CD14-positive monocyte (primary cell): ENCODE results near the gene RNF41. TPM values are rescaled to one million over a fixed set of nuclear protein-coding genes. Genes with fewer than 3 reads are reported as not detected.
A peak's percentile ranks its signal among the peaks of the same experiment; 100 is the strongest.

Source experiments
- DNase-seq, 3 donors: peaks; one replicate each; pipeline ENCODE4 v3.0.0-alpha.2; 2011 to 2022
- H2AFZ ChIP-seq: 2 replicates; pipeline ENCODE4 v1.6.0; 2012; ENCODE audit warnings: mild to moderate bottlenecking, low read depth, low read length, inconsistent platforms; ENCODE audit not compliant: insufficient read depth, poor library complexity, severe bottlenecking
- H3K27ac ChIP-seq, 2 donors: 1 replicate in 1 of 2; 2 replicates in 1 of 2; pipeline ENCODE4 v1.5.1; 2012 to 2013; ENCODE audit warnings: low read length in 2 of 2, control low read depth in 1 of 2, inconsistent platforms in 1 of 2, low read depth in 1 of 2, mild to moderate bottlenecking in 1 of 2
- H3K27me3 ChIP-seq, 2 donors: one replicate each; pipeline versions ENCODE4 v1.6.0 to v1.6.1; 2011 to 2013; ENCODE audit warnings: low read length in 2 of 2; ENCODE audit not compliant: control insufficient read depth in 2 of 2, insufficient read depth in 2 of 2
- H3K36me3 ChIP-seq, 2 donors: replicated peaks in 1 of 2; 1 replicate in 1 of 2; 2 replicates in 1 of 2; pipeline versions ENCODE4 v1.5.1 to v1.6.1; 2012 to 2013; ENCODE audit warnings: low read length in 2 of 2, control low read depth in 1 of 2, inconsistent platforms in 1 of 2, mild to moderate bottlenecking in 1 of 2; ENCODE audit not compliant: insufficient read depth in 2 of 2, control insufficient read depth in 1 of 2
- H3K4me1 ChIP-seq, 2 donors: 1 replicate in 1 of 2; 2 replicates in 1 of 2; pipeline versions ENCODE4 v1.5.1 to v1.6.1; 2012 to 2013; ENCODE audit warnings: low read length in 2 of 2, control low read depth in 1 of 2, inconsistent platforms in 1 of 2, mild to moderate bottlenecking in 1 of 2, moderate library complexity in 1 of 2; ENCODE audit not compliant: insufficient read depth in 2 of 2, control insufficient read depth in 1 of 2
- H3K4me2 ChIP-seq: replicated peaks from 2 replicates; pipeline ENCODE3; 2012; ENCODE audit warnings: low read length, moderate library complexity, mild to moderate bottlenecking; ENCODE audit not compliant: poor library complexity, severe bottlenecking; ENCODE audit errors: extremely low read depth
- H3K4me3 ChIP-seq, 3 experiments: fragments of 200-600 bp in 1 of 3; sonication (generic) in 1 of 3; replicated peaks in 1 of 3; 1 replicate in 2 of 3; 2 replicates in 1 of 3; pipeline ENCODE4 v1.5.1; 2011 to 2013; ENCODE audit warnings: low read length in 3 of 3, mild to moderate bottlenecking in 3 of 3, control low read depth in 2 of 3, low read depth in 2 of 3, inconsistent platforms in 1 of 3, moderate library complexity in 1 of 3
- H3K79me2 ChIP-seq: 2 replicates; pipeline ENCODE4 v1.6.0; 2012; ENCODE audit warnings: mild to moderate bottlenecking, control low read depth, inconsistent platforms, low read length, moderate library complexity; ENCODE audit not compliant: insufficient read depth
- H3K9ac ChIP-seq: 2 replicates; pipeline ENCODE4 v1.6.0; 2017; ENCODE audit warnings: low read length, mild to moderate bottlenecking; ENCODE audit not compliant: insufficient read depth, poor library complexity, severe bottlenecking
- H3K9me3 ChIP-seq, 2 donors: replicated peaks in 1 of 2; 1 replicate in 1 of 2; 2 replicates in 1 of 2; pipeline versions ENCODE4 v1.5.1 to v1.6.1; 2012 to 2013; ENCODE audit warnings: low read length in 2 of 2, control low read depth in 1 of 2; ENCODE audit not compliant: control insufficient read depth in 1 of 2, insufficient read depth in 1 of 2
- H4K20me1 ChIP-seq: 2 replicates; pipeline ENCODE4 v1.6.0; 2012; ENCODE audit warnings: mild to moderate bottlenecking, low read length, control low read depth, moderate library complexity; ENCODE audit not compliant: insufficient read depth
- H3K27ac Mint-ChIP-seq, 7 donors: one replicate each; pipeline ENCODE4 v1.8.0; 2020; ENCODE audit warnings: mild to moderate bottlenecking in 7 of 7, mixed read lengths in 7 of 7, moderate library complexity in 6 of 7, inconsistent platforms in 2 of 7
- H3K27me3 Mint-ChIP-seq, 3 donors: one replicate each; pipeline ENCODE4 v1.8.0; 2021 to 2022; ENCODE audit warnings: low read depth in 3 of 3, mild to moderate bottlenecking in 3 of 3, mixed read lengths in 3 of 3, moderate library complexity in 3 of 3, inconsistent platforms in 1 of 3
- H3K36me3 Mint-ChIP-seq, 2 donors: one replicate each; pipeline ENCODE4 v1.8.0; 2020; ENCODE audit warnings: mixed read lengths in 2 of 2, inconsistent platforms in 1 of 2, mild to moderate bottlenecking in 1 of 2
- H3K4me1 Mint-ChIP-seq: one replicate; pipeline ENCODE4 v1.8.0; 2020; ENCODE audit warnings: mild to moderate bottlenecking, mixed read lengths
- H3K4me3 Mint-ChIP-seq, 2 donors: one replicate each; pipeline ENCODE4 v1.8.0; 2020; ENCODE audit warnings: mild to moderate bottlenecking in 2 of 2, mixed read lengths in 2 of 2, moderate library complexity in 1 of 2
- H3K9me3 Mint-ChIP-seq, 7 donors: one replicate each; pipeline ENCODE4 v1.8.0; 2020 to 2022; ENCODE audit warnings: mixed read lengths in 7 of 7, mild to moderate bottlenecking in 6 of 7, moderate library complexity in 6 of 7, inconsistent platforms in 2 of 7
- CTCF ChIP-seq: fragments of 200-600 bp; IDR thresholded peaks from one replicate; pipeline ENCODE4 v1.8.0; 2022; ENCODE audit warnings: antibody characterized with exemption, mild to moderate bottlenecking
- WGBS: methylation state at CpG from one replicate; pipeline ENCODE4 v1.1.5; 2013; ENCODE audit warnings: missing lambda C conversion rate; ENCODE audit not compliant: insufficient coverage; 5-methylcytosine and 5-hydroxymethylcytosine counted together
- intact Hi-C, 2 donors: fragments of 100-400 bp; cut with micrococcal nuclease; formaldehyde crosslinking; loops; one replicate each; pipeline versions ENCODE4 v1.15.0 to v1.15.1; 2023
- polyA plus RNA-seq, 3 donors: library from polyadenylated mRNA; depleted of rRNA in 1 of 3; unstranded in 2 of 3; stranded (reverse) in 1 of 3; fragments of 300-500 nt in 2 of 3; fragments of >200 nt in 1 of 3; fragmentation: Illumina TruSeq in 2 of 3; gene quantifications; 1 replicate in 2 of 3; 2 replicates in 1 of 3; pipeline ENCODE4 v1.2.3, GENCODE V29; 2012 to 2021

Gene RNF41
- polyA plus RNA-seq, 3 donors, result 35.8 to 82.0 (median 45.7) TPM

DNA sequence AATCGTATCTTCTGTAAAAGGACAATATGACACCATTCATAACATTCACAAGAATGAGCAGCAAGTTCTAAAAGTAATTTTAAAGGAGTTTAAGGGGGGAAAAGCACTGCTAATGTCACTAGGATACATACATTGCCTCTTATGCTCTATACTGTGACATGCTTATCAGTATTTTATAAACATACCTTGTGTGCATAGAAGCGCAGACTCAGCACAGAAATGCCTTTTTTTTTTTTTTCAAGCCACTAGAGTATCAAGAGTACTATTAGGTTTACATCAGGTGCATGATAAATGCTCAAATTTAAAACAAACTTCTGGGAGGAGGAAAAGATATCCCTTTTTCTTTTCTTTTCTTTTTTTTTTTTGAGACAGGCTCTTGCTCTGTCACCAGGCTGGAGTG, 18.9 kb downstream of the RNF41 start:
- Mint-ChIP-seq H3K27ac (peak overlapping the region in 1 of 7 donors; percentile 18), H3K36me3 (peaks cover 34 to 38% of the 10 kb centered on the region in 2 donors), H3K9me3 (no peaks in the 10 kb centered on the region), H3K4me3 (no peak overlapping the region), H3K27me3 (peaks cover 0 to 2% (median 0%) of the 10 kb centered on the region in 3 donors), H3K4me1 (peaks cover 2% of the 10 kb centered on the region)
- no peak for TF ChIP-seq CTCF
- no peaks in the 10 kb centered on the region for H3K4me1 ChIP-seq
- no peak for DNase-seq
- H3K27me3 ChIP-seq, result no peaks in the 10 kb centered on the region
- H3K79me2 ChIP-seq, result no peaks in the 10 kb centered on the region
- H2AFZ ChIP-seq, result no peak overlapping the region
- H3K36me3 ChIP-seq, result peaks cover 35 to 41% of the 10 kb centered on the region in 2 donors
- H3K9me3 ChIP-seq, result no peaks in the 10 kb centered on the region
- intact Hi-C loops, result no loop called here
- H3K9ac ChIP-seq, result no peak overlapping the region
- peaks cover 16% of the 10 kb centered on the region for H4K20me1 ChIP-seq
- no peak overlapping the region for H3K4me3 ChIP-seq
- no CpG with 5 or more reads among the region's 2 CpGs for WGBS
- no peak overlapping the region for H3K4me2 ChIP-seq
- H3K27ac ChIP-seq, result peak overlapping the region in 1 of 2 donors; percentile 26

DNA sequence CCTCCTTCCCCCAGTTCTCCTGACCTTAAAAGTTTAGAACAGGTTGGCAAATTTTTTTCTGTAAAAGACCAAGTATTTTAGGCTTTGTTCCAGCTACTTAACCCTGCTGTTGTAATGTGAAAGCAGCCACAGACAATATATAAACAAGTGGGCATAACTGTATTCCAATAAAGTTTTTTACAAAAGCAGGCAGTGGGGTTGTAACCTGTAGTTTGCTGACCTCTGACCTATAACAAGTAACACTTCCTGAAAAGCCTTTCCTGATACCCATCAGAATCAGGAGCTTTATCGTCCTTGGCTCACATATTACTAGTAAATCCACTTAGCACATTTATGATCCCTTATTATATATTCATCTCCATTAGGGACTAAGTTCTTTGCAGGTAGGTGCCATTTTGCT, 19.4 kb downstream of the RNF41 start:
- no peak overlapping the region for H2AFZ ChIP-seq
- no peak overlapping the region for H3K27ac Mint-ChIP-seq
- peaks cover 2% of the 10 kb centered on the region for H3K4me1 Mint-ChIP-seq
- no peak overlapping the region for H3K4me3 Mint-ChIP-seq
- H3K9ac ChIP-seq, result no peak overlapping the region
- H3K79me2 ChIP-seq, result no peaks in the 10 kb centered on the region
- no peak for TF ChIP-seq CTCF
- H3K4me2 ChIP-seq, result no peak overlapping the region
- H3K36me3 Mint-ChIP-seq, result peaks cover 30 to 34% of the 10 kb centered on the region in 2 donors
- H3K27me3 Mint-ChIP-seq, result peaks cover 0 to 2% (median 0%) of the 10 kb centered on the region in 3 donors
- H3K27me3 ChIP-seq, result no peaks in the 10 kb centered on the region
- H3K4me1 ChIP-seq, result no peaks in the 10 kb centered on the region
- no peak overlapping the region for H3K4me3 ChIP-seq
- WGBS, result no CpG with 5 or more reads among the region's 1 CpG
- peak overlapping the region in 1 of 2 donors; percentile 26 for H3K27ac ChIP-seq
- intact Hi-C loops, result no loop called here
- peaks cover 30 to 36% of the 10 kb centered on the region in 2 donors for H3K36me3 ChIP-seq
- no peaks in the 10 kb centered on the region for H3K9me3 ChIP-seq
- no peaks in the 10 kb centered on the region for H3K9me3 Mint-ChIP-seq
- DNase-seq, result no peak
- H4K20me1 ChIP-seq, result peaks cover 16% of the 10 kb centered on the region
